Activated CD8-positive, alpha-beta memory T cell treated with anti-CD3 and anti-CD28 coated beads, Interleukin-2, amount 50 U/mL, for 1 hour (primary cell): Measurements from ENCODE around the gene CRACDL.

ENCODE experiments used
- DNase-seq: peaks from one replicate; pipeline ENCODE4 v3.0.0-alpha.2; 2020; ENCODE audit errors: extremely low read depth

CRACDL gene

DNA sequence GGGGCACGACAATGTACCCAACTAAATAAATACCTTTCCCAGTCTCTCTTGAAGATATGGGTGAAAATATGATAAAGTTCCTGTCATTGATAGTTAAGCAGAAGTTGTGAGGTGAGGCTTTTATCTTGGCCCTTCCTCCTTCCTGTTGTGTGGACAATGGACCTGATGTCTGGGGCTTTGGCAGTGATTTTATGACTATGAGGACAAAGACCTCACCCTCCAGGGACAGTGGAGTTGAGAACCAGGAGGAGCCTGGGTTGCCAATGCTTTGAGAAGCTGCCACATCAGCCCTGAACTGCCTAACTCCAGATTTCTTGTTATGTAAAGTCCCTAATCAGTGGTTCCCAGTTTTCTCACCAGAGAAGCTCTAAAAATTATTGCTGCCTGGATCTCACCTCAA, 184.3 kb downstream of the CRACDL start:
- no peak for DNase-seq

DNA sequence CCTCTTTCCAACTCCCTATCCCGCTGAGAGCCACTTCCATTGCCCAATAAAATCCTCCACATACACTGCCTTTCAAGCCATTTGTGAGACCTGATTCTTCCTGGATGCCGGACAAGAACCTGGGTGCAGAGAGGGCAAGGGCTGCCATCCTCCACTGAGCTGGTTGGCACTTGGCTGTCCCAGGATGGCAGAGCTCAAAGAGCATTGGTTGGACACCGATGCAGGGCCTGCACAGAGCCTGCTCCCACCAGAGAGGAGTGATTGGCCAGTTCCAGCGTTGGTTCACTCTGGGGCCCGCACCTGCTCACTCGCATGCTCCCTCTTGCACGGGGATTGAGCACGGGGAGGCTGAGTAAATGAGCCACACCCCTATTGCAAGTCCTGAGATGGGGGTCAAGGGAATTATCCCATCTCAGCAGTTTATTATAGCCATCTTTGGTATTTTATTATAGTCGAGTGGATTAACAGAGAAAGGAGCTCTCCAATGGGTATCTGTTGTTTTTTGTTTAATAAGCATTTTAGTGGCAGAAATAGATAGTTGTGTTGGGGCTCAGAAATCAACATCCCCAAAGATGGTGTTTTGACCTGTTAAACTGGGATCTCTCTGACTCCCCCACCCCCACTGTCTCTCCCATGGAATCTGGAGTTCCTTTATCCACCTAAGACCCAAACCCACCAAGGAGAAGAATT, 185.3 kb downstream of the CRACDL start:
- DNase-seq = no peak

DNA sequence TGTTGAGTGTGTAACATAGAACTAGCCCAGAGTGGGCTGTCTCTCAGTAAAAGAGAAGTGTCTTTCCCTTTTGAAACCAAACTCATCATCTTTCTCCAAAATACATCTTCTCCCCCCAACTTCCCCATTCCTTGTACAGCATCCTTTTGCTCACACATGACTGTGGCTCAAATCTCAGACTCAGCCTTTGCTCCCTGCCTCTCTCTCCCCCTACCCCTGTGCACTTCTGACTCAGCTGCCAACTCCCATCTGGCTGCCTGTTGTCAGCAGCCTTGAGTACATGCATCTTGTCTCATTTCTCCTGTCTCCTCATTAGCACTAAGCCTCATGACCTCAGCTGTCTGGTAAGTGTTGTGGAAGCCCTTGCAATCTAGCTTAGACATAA, 187.0 kb downstream of the CRACDL start:
- no peak for DNase-seq

DNA sequence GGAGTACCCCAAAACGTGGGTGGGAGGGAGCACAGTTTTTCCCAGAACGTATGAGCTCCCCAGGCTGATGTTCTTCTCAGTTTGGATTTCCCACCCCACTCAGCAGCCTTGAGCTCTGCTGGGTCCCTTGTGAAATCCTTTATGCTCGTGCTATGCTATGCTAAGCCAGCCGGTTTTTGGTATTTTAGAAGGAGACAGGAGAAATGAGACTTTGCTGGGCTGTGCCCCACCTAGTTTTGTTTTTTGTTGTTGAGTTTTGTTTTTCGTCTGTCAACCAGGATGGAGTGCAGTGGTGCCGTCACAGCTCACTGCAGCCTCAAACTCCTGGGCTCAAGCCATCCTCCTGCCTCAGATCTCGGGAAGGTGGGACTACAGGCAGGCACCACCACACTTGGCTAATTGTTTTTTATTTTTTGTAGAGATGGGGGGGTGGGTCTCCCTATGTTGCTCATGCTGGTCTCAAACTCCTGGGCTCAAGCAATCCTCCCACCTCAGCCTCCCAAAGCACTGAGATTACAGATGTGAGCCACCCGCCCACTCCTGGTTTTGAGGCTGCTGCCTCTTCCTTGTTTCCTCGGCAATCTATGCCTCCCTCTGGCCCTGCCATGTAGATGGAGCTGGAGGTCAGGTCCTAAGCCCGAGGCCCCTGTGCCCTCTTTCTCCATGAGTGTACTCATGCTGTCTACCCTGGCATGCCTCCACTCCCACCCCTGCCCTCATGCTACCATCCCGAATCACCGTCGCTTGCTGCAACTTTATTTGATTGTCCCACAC, 187.5 kb downstream of the CRACDL start:
- DNase-seq = no peak

DNA sequence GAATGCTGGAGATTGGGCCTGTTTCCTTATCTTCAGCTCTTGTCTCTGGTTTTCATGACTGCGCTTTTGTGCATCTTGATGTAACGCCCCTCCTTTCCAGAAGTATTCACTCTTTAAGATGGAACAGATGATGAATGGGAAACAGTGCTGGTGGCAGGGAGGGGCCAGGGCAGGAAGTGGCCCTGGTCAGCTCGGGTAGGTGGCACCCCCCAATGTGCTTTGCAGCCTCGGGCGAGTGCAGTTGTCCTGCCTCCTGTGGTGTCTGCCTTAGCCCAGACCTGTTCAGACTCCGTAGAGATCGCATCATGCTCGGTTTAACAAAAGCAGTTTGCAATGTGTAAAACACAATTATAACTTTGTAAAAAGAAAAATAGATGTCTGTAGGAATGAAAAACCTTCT, 188.1 kb downstream of the CRACDL start:
- no peak for DNase-seq

DNA sequence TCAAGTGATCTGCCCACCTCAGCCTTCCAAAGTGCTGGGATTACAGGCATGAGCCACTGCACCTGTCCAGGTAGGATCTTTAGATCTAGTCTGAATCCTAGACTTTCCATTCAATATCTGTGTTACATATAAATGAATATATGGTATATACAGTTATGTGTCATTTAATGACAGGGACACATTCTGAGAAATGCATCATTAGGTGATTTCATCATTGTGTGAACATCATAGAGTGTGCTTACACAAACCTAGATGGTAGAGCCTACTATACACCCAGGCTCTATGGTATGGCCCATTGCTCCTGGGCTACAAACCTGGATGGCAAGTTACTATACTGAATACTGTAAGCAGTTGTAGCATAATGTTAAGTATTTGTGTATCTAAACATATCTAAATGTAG, 189.6 kb downstream of the CRACDL start:
- DNase-seq = no peak

DNA sequence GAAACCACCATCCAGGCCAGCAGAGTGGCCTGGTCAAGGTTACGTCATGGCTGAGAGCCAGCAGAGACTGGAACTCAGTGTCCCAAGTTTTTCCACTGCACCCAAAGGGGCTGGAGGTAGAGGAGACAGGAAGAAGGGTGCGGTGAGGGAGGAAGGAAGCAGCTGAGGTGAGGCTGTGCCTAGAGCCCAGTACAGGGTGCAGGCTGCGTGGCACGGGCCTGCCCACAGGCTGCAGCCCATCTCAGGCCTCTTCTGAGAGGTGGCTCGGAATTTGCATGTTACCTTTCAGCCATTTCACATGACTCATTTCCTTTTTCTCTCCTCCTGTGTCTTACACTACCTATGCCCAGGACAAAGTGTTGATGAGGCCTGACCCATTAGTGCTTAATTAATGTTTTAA, 191.4 kb downstream of the CRACDL start:
- DNase-seq = no peak
